Kidney (tissue), 14 donors: Measurements from ENCODE around the gene ZNF423. TPM values are rescaled to one million over a fixed set of nuclear protein-coding genes. Genes with fewer than 3 reads are reported as not detected.

Experiments
- DNase-seq, 5 donors: peaks; one replicate each; pipeline ENCODE4 v3.0.0-alpha.2; 2013 to 2020
- FAIRE-seq: peaks from 2 replicates; lab custom pipeline; 2012; peaks lifted over from hg19 to GRCh38; lab: Jason Lieb, UNC
- H3K27ac ChIP-seq, 2 donors: one replicate each; pipeline ENCODE4 v1.7.0; 2013; ENCODE audit warnings: low read depth in 2 of 2, low read length in 2 of 2, inconsistent platforms in 1 of 2
- H3K27me3 ChIP-seq: one replicate; pipeline ENCODE4 v1.7.1; 2013; ENCODE audit warnings: low read length, inconsistent platforms; ENCODE audit not compliant: control insufficient read depth, insufficient read depth
- H3K36me3 ChIP-seq, 3 donors: one replicate each; pipeline versions ENCODE4 v1.7.0 to v1.7.1; 2013; ENCODE audit warnings: low read length in 3 of 3, control low read depth in 1 of 3, inconsistent platforms in 1 of 3; ENCODE audit not compliant: insufficient read depth in 3 of 3, control insufficient read depth in 2 of 3
- H3K4me1 ChIP-seq, 3 donors: one replicate each; pipeline versions ENCODE4 v1.7.0 to v1.7.1; 2013; ENCODE audit warnings: low read length in 3 of 3, inconsistent platforms in 1 of 3, low read depth in 1 of 3; ENCODE audit not compliant: control insufficient read depth in 2 of 3, insufficient read depth in 2 of 3
- H3K4me3 ChIP-seq, 3 donors: one replicate each; pipeline versions ENCODE4 v1.7.0 to v1.8.1; 2013; ENCODE audit warnings: low read length in 3 of 3, control low read depth in 1 of 3, inconsistent platforms in 1 of 3
- H3K9ac ChIP-seq, 3 donors: one replicate each; pipeline versions ENCODE4 v1.7.0 to v1.7.1; 2013; ENCODE audit warnings: low read length in 3 of 3, control low read depth in 1 of 3, inconsistent platforms in 1 of 3
- H3K9me3 ChIP-seq, 3 donors: one replicate each; pipeline versions ENCODE4 v1.7.0 to v1.7.1; 2013; ENCODE audit warnings: low read length in 3 of 3, control low read depth in 1 of 3, inconsistent platforms in 1 of 3; ENCODE audit not compliant: control insufficient read depth in 2 of 3, insufficient read depth in 1 of 3
- intact Hi-C: fragments of 100-400 bp; cut with DNase I; formaldehyde crosslinking; loops from one replicate; pipeline ENCODE4 v1.11.1; 2022
- polyA plus RNA-seq: library from polyadenylated mRNA; stranded (reverse); fragments of 350-450 nt; fragmentation: Illumina TruSeq; extraction: RNeasy Lipid Tissue Mini Kit (QIAGEN cat#74804); gene quantifications from one replicate; pipeline ENCODE4 v1.2.3, GENCODE V29; 2014; ENCODE audit warnings: low read depth, low replicate concordance; ENCODE audit not compliant: insufficient read depth
- total RNA-seq: library from RNA; stranded (reverse); fragmentation: NEBNext Ultra II Directional; extraction: Animal tissue kit (Norgen Biotek cat#: 25700); gene quantifications from one replicate; pipeline ENCODE4 v1.2.1, GENCODE V29; 2021
- TF ChIP-seq, protein P1 (sequence below): IDR thresholded peaks from 3 replicates; pipeline ENCODE4 v1.5.1; 2012; ENCODE audit warnings: mild to moderate bottlenecking, moderate library complexity, borderline replicate concordance; ENCODE audit not compliant: insufficient read depth; ENCODE audit errors: extremely low read depth
- donor health status: control.
- donor health status: control.
- donor health status: control.
- donor health status: control.
- donor health status: control.
- donor health status: DM: yes; HTN: yes; CAD: no.
- donor health status: Normal renal cell carcinoma (clear cell type).

Gene ZNF423
- total and polyA plus RNA-seq, 2 donors from 2014 or later, result 2.0 to 8.4 TPM

DNA sequence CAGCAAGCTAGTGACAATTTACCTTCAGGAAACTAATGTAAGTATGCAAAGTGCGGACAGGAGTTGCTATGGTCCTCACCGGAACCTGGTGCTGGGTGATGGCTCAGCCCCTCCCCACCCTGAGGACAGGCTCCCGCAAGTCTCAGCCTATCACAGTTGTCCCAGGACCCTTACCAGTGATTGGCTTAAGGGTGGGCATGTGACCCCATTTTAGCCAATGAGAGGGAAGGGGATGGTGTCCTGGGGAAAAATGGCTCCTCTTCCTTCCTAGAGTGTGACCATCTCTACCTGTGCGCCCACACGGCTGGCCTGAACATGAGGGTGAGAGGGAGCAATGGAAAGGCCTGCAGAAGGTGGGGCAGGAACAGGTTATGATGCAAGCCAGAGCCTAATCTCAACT, 401.9 kb downstream of the ZNF423 start:
- intact Hi-C loops, result no loop called here
- Histone ChIP-seq H3K27me3 (no peaks in the 10 kb centered on the region), H3K9ac (no peak overlapping the region), H3K36me3 (no peaks in the 10 kb centered on the region), H3K4me3 (no peak overlapping the region), H3K27ac (no peak overlapping the region), H3K4me1 (no peaks in the 10 kb centered on the region), H3K9me3 (no peaks in the 10 kb centered on the region)
- DNase-seq (peak in 1 of 5 donors; percentile 15), FAIRE-seq (no peak)
- TF ChIP-seq, protein P1, sequence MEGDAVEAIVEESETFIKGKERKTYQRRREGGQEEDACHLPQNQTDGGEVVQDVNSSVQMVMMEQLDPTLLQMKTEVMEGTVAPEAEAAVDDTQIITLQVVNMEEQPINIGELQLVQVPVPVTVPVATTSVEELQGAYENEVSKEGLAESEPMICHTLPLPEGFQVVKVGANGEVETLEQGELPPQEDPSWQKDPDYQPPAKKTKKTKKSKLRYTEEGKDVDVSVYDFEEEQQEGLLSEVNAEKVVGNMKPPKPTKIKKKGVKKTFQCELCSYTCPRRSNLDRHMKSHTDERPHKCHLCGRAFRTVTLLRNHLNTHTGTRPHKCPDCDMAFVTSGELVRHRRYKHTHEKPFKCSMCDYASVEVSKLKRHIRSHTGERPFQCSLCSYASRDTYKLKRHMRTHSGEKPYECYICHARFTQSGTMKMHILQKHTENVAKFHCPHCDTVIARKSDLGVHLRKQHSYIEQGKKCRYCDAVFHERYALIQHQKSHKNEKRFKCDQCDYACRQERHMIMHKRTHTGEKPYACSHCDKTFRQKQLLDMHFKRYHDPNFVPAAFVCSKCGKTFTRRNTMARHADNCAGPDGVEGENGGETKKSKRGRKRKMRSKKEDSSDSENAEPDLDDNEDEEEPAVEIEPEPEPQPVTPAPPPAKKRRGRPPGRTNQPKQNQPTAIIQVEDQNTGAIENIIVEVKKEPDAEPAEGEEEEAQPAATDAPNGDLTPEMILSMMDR, result no peak

DNA sequence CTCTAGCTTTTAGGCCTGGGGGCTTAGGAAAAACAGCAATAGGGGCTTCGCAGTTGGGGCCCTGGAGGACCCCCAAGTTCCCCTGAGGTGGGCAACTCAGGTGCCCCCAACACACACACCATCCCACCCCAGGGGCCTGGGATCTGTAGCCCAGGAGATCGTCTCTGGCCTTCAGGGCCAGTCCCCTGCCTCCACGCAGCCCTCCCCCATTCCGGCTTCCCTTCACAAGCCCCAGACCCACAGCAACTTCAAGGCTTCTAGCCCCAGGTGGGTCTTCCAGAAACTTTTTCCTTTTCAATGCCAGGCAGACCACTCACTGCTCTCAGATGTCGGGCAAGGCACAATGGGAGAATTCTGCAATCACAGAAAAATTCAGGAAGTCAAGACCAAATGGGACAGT, 402.9 kb downstream of the ZNF423 start:
- intact Hi-C loops, result no loop called here
- H3K27ac ChIP-seq, result no peak overlapping the region
- H3K27me3 ChIP-seq, result no peaks in the 10 kb centered on the region
- no peak overlapping the region for H3K9ac ChIP-seq
- no peaks in the 10 kb centered on the region for H3K4me1 ChIP-seq
- TF ChIP-seq, protein P1, result no peak
- FAIRE-seq, result no peak
- peak in 1 of 5 donors; percentile 24 for DNase-seq
- no peaks in the 10 kb centered on the region for H3K9me3 ChIP-seq
- H3K36me3 ChIP-seq, result no peaks in the 10 kb centered on the region
- peak overlapping the region in 1 of 3 donors; percentile 49 for H3K4me3 ChIP-seq

- Histone ChIP-seq H3K4me1 (no peaks in the 10 kb centered on the region), H3K9ac (no peak overlapping the region), H3K4me3 (peak overlapping the region in 2 of 3 donors; percentile 14 to 49), H3K27ac (no peak overlapping the region), H3K36me3 (no peaks in the 10 kb centered on the region), H3K9me3 (no peaks in the 10 kb centered on the region), H3K27me3 (no peaks in the 10 kb centered on the region)
- peak in 4 of 5 donors; percentile 37 to 47 (median 40) for DNase-seq
- TF ChIP-seq, protein P1, result no peak
- no peak for FAIRE-seq
- intact Hi-C loops, result no loop called here
Measured at GRCh38 chr16:49452578-49452977, 403.3 kb downstream of the ZNF423 start.

- intact Hi-C loops, result no loop called here
Measured at GRCh38 chr16:49452108-49452507, 403.8 kb downstream of the ZNF423 start.

More at GRCh38 chr16:49452108-49452507, 403.8 kb downstream of the ZNF423 start:
- Histone ChIP-seq H3K4me3 (peak overlapping the region in 2 of 3 donors; percentile 14 to 49), H3K4me1 (no peaks in the 10 kb centered on the region), H3K9me3 (no peaks in the 10 kb centered on the region), H3K36me3 (no peaks in the 10 kb centered on the region), H3K27ac (no peak overlapping the region), H3K9ac (no peak overlapping the region), H3K27me3 (no peaks in the 10 kb centered on the region)
- FAIRE-seq (no peak), DNase-seq (no peak)
- TF ChIP-seq, protein P1, result no peak
